Endodermal cell (in vitro differentiated cells): ENCODE measurements around the gene CASP5. TPM values are rescaled to one million over a fixed set of nuclear protein-coding genes. Genes with fewer than 3 reads are reported as not detected.
"Not testable (repeated sequence)": the region's sequence is repeated elsewhere in the genome, so short reads cannot be mapped to it uniquely, and the experiment has no call there.

Experiments used
- DNase-seq: peaks from one replicate; pipeline ENCODE4 v3.0.0-alpha.2; 2017
- H3K27ac ChIP-seq: 2 replicates; pipeline ENCODE4 v1.5.1; 2013; ENCODE audit warnings: mild to moderate bottlenecking, low read depth, low read length, moderate library complexity
- H3K27me3 ChIP-seq: 2 replicates; pipeline ENCODE4 v1.6.1; 2013; ENCODE audit warnings: mild to moderate bottlenecking, low read length, moderate library complexity; ENCODE audit not compliant: insufficient read depth, control insufficient read depth, poor library complexity, severe bottlenecking
- H3K36me3 ChIP-seq: 2 replicates; pipeline ENCODE4 v1.7.0; 2013; ENCODE audit warnings: mild to moderate bottlenecking, low read length, moderate library complexity; ENCODE audit not compliant: control insufficient read depth, insufficient read depth
- H3K4me1 ChIP-seq: one replicate; pipeline ENCODE4 v1.7.0; 2013; ENCODE audit warnings: low read length; ENCODE audit not compliant: control insufficient read depth, insufficient read depth
- H3K4me3 ChIP-seq: 2 replicates; pipeline ENCODE4 v1.5.1; 2013; ENCODE audit warnings: mild to moderate bottlenecking, low read length, moderate library complexity
- H3K9ac ChIP-seq: 2 replicates; pipeline ENCODE4 v1.6.1; 2013; ENCODE audit warnings: mild to moderate bottlenecking, low read length, moderate library complexity; ENCODE audit not compliant: poor library complexity, severe bottlenecking; ENCODE audit errors: extremely low read depth
- H3K9me3 ChIP-seq: 2 replicates; pipeline ENCODE4 v1.6.1; 2013; ENCODE audit warnings: mild to moderate bottlenecking, low read length, moderate library complexity; ENCODE audit not compliant: control insufficient read depth
- H3K27ac Mint-ChIP-seq: 2 replicates; pipeline ENCODE4 v1.8.0; 2020; ENCODE audit warnings: mixed read lengths
- H3K27me3 Mint-ChIP-seq: 2 replicates; pipeline ENCODE4 v1.8.0; 2021; ENCODE audit warnings: mild to moderate bottlenecking, mixed read lengths; ENCODE audit not compliant: insufficient read depth
- H3K36me3 Mint-ChIP-seq: 2 replicates; pipeline ENCODE4 v1.8.0; 2020; ENCODE audit warnings: low read depth, mixed read lengths
- H3K4me1 Mint-ChIP-seq: 2 replicates; pipeline ENCODE4 v1.8.0; 2020; ENCODE audit warnings: mixed read lengths
- H3K4me3 Mint-ChIP-seq: 2 replicates; pipeline ENCODE4 v1.8.0; 2020; ENCODE audit warnings: mild to moderate bottlenecking, moderate library complexity, mixed read lengths
- H3K9me3 Mint-ChIP-seq: 2 replicates; pipeline ENCODE4 v1.8.0; 2020; ENCODE audit warnings: mild to moderate bottlenecking, mixed read lengths
- WGBS, 2 experiments: methylation state at CpG; one replicate each; pipeline versions ENCODE4 v1.1.5 to v1.1.7; 2013; ENCODE audit warnings: missing lambda C conversion rate in 2 of 2, mixed read lengths in 1 of 2; ENCODE audit not compliant: insufficient coverage in 1 of 2, insufficient read length in 1 of 2; 5-methylcytosine and 5-hydroxymethylcytosine counted together
- total RNA-seq, 2 donors: library from RNA; stranded (reverse); fragmentation: NEBNext Ultra II Directional in 1 of 2; extraction: Animal tissue kit (Norgen Biotek cat#: 25700) in 1 of 2; gene quantifications; 2 replicates in 1 of 2; 3 replicates in 1 of 2; pipeline ENCODE4 v1.2.1, GENCODE V29; 2021
- TF ChIP-seq, protein P1 (sequence below): fragments of 200-600 bp; sonication (generic); conservative IDR thresholded peaks from 2 replicates; pipeline ENCODE4 v1.5.0; 2021; ENCODE audit warnings: antibody characterized with exemption, mild to moderate bottlenecking

CASP5 gene
- total RNA-seq, 2 donors from 2014 or later = not detected

DNA sequence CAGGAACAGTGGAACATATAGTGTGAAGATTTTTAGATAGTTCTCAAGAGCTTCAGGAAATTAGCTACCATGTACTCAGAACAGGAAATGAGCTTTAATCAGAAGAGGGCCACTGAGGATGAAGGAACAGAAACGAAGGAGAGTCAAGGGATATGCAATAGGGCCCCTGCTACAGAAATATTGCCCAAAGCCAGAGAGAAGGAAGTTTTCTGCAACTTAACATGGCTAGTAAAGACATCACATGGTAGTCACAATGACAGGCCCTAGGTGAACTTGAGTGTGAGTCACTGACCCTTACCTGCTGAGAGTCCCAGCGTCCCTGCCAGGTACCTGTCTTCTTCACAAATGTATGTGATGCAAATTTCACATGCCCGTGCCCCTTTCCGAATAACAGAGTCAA lies 47.3 kb upstream of the CASP5 start:
- Histone ChIP-seq H3K9me3 (no peaks in the 10 kb centered on the region), H3K4me3 (no peak overlapping the region), H3K4me1 (no peaks in the 10 kb centered on the region), H3K27me3 (no peaks in the 10 kb centered on the region), H3K9ac (no peak overlapping the region), H3K27ac (no peak overlapping the region), H3K36me3 (no peaks in the 10 kb centered on the region)
- H3K27me3 Mint-ChIP-seq = no peaks in the 10 kb centered on the region
- TF ChIP-seq, protein P1, sequence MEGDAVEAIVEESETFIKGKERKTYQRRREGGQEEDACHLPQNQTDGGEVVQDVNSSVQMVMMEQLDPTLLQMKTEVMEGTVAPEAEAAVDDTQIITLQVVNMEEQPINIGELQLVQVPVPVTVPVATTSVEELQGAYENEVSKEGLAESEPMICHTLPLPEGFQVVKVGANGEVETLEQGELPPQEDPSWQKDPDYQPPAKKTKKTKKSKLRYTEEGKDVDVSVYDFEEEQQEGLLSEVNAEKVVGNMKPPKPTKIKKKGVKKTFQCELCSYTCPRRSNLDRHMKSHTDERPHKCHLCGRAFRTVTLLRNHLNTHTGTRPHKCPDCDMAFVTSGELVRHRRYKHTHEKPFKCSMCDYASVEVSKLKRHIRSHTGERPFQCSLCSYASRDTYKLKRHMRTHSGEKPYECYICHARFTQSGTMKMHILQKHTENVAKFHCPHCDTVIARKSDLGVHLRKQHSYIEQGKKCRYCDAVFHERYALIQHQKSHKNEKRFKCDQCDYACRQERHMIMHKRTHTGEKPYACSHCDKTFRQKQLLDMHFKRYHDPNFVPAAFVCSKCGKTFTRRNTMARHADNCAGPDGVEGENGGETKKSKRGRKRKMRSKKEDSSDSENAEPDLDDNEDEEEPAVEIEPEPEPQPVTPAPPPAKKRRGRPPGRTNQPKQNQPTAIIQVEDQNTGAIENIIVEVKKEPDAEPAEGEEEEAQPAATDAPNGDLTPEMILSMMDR = no peak
- no peaks in the 10 kb centered on the region for H3K36me3 Mint-ChIP-seq
- no peak for DNase-seq
- no peak overlapping the region for H3K4me3 Mint-ChIP-seq
- no peak overlapping the region for H3K27ac Mint-ChIP-seq
- H3K9me3 Mint-ChIP-seq = no peaks in the 10 kb centered on the region
- 92 to 100% methylated on average over 4 of the region's 4 CpGs for WGBS, 2 experiments
- H3K4me1 Mint-ChIP-seq = peaks cover 6% of the 10 kb centered on the region

GRCh38 chr11:105069749-105070148 lies 46.8 kb upstream of the CASP5 start:
- H3K27me3 Mint-ChIP-seq, H3K27ac Mint-ChIP-seq, H3K36me3 Mint-ChIP-seq, H3K4me3 ChIP-seq, H3K4me1 Mint-ChIP-seq, DNase-seq, H3K4me3 Mint-ChIP-seq, H3K9me3 Mint-ChIP-seq, H3K9me3 ChIP-seq, H3K9ac ChIP-seq, H3K4me1 ChIP-seq, H3K36me3 ChIP-seq, H3K27ac ChIP-seq, H3K27me3 ChIP-seq: not testable (repeated sequence)
- no CpG with 5 or more reads among the region's 2 CpGs for WGBS, 2 experiments

DNA sequence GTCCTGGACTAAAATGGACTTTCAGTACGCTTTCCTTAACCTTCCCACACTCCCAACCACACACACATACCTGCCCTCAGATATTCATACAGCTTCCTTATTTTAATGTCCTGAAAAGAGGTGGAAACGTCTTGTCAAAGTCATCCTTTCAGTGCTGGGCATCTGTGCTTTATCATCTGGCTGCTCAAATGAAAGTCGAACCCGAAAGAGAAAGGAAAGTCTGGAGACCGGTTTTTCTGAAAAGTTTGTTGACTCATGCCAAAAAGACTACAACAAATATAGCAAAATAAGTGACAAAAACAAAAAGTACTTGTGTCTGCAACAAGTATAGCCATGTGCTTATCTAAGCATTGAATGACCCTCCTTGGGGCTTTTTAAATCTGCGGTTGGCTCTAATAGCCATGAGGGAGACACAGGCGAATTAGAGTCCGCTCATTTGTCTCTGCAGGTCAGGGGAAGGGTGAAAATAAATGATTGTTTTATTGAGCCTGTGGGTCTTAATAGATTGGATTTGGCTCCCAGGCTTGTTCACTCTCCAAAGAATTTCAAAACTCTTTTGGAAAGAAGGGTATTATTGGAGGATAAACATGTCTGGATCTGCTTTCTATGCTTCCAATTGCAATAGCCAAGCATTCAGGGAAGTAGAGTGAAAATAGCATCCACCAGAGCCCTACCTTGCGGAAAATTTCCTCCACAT lies 40.4 kb upstream of the CASP5 start:
- not testable (repeated sequence) for H3K9me3 Mint-ChIP-seq, H3K27me3 Mint-ChIP-seq, H3K27me3 ChIP-seq, H3K36me3 ChIP-seq, H3K4me3 ChIP-seq, H3K4me1 ChIP-seq, H3K9me3 ChIP-seq, H3K9ac ChIP-seq, H3K4me3 Mint-ChIP-seq, H3K36me3 Mint-ChIP-seq, DNase-seq, H3K27ac Mint-ChIP-seq, H3K27ac ChIP-seq, H3K4me1 Mint-ChIP-seq
- WGBS, 2 experiments = 75 to 90% methylated on average over 2 to 9 of the region's 9 CpGs

DNA sequence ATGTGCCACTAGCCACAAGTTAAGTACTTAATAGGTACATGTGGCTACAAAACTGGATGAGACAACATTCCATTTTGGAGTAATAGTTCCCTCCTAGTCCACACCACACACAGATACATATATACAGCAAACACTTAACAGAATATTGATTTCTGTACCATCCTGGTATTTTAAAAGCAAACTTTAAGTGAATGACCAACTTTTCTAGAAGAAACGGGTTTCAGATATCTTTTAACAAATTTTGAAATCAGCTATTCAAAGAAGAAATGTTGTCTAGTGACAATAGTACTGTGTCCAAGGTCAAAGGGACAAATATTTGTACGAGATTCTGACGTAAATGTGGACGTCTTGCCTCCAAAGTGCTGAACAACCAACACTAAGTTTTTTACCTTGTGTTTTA lies 34.5 kb upstream of the CASP5 start:
- no peak overlapping the region for H3K27ac Mint-ChIP-seq
- H3K9ac ChIP-seq = no peak overlapping the region
- H3K27me3 Mint-ChIP-seq = no peaks in the 10 kb centered on the region
- no peak overlapping the region for H3K4me3 ChIP-seq
- peaks cover 4% of the 10 kb centered on the region for H3K4me1 ChIP-seq
- TF ChIP-seq, protein P1 = no peak
- H3K27me3 ChIP-seq = no peaks in the 10 kb centered on the region
- no peak overlapping the region for H3K27ac ChIP-seq
- WGBS, 2 experiments = 72 to 100% methylated on average over 1 to 4 of the region's 4 CpGs
- H3K9me3 ChIP-seq = no peaks in the 10 kb centered on the region
- H3K4me1 Mint-ChIP-seq = peaks cover 2% of the 10 kb centered on the region
- no peaks in the 10 kb centered on the region for H3K36me3 ChIP-seq
- H3K36me3 Mint-ChIP-seq = no peaks in the 10 kb centered on the region
- DNase-seq = no peak
- no peaks in the 10 kb centered on the region for H3K9me3 Mint-ChIP-seq
- H3K4me3 Mint-ChIP-seq = no peak overlapping the region
